MM.1S (cell line): ENCODE data around the gene FRMD8.

ENCODE experiments used
- EZH2 ChIP-seq: fragments of 300-600 bp; sonication (generic); optimal IDR thresholded peaks from 2 replicates; pipeline ENCODE3; 2017; ENCODE audit warnings: low read depth, mild to moderate bottlenecking, antibody characterized with exemption, low read length, mixed read lengths
- TF ChIP-seq, protein P1 (sequence below): fragments of 300-600 bp; sonication (generic); IDR thresholded peaks from 2 replicates; pipeline ENCODE4 v1.5.1; 2016; ENCODE audit warnings: antibody characterized with exemption, low read length, mixed read lengths

DNA sequence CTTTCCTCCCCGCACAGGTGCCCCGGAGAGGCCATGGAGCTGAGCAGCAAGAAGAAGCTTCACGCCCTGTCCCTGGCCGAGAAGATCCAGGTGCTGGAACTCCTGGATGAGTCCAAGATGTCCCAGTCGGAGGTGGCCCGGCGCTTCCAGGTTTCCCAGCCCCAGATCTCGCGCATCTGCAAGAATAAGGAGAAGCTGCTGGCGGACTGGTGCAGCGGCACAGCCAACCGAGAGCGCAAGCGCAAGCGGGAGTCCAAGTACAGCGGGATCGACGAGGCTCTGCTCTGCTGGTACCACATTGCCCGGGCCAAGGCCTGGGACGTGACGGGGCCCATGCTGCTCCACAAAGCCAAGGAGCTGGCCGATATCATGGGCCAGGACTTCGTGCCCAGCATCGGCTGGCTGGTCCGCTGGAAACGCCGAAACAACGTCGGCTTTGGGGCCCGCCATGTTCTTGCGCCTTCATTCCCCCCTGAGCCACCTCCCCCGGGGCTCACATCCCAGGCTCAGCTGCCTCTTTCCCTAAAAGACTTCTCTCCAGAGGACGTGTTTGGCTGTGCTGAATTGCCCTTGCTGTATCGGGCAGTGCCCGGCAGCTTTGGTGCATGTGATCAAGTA, 30.6 kb upstream of the FRMD8 start:
- TF ChIP-seq, protein P1, sequence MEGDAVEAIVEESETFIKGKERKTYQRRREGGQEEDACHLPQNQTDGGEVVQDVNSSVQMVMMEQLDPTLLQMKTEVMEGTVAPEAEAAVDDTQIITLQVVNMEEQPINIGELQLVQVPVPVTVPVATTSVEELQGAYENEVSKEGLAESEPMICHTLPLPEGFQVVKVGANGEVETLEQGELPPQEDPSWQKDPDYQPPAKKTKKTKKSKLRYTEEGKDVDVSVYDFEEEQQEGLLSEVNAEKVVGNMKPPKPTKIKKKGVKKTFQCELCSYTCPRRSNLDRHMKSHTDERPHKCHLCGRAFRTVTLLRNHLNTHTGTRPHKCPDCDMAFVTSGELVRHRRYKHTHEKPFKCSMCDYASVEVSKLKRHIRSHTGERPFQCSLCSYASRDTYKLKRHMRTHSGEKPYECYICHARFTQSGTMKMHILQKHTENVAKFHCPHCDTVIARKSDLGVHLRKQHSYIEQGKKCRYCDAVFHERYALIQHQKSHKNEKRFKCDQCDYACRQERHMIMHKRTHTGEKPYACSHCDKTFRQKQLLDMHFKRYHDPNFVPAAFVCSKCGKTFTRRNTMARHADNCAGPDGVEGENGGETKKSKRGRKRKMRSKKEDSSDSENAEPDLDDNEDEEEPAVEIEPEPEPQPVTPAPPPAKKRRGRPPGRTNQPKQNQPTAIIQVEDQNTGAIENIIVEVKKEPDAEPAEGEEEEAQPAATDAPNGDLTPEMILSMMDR: no peak
- TF ChIP-seq EZH2: no peak
